CD8-positive, alpha-beta memory T cell (primary cell): ENCODE measurements around the gene GABRR1. TPM values are rescaled to one million over a fixed set of nuclear protein-coding genes. Genes with fewer than 3 reads are reported as not detected.
A peak's percentile ranks its signal among the peaks of the same experiment; 100 is the strongest.
"Not testable (repeated sequence)": the region's sequence is repeated elsewhere in the genome, so short reads cannot be mapped to it uniquely, and the experiment has no call there.

Experiments used
- CTCF ChIA-PET: fragments of 350-600 bp; sonication (Branson Sonifier 250); formaldehyde crosslinking; loops from one replicate; lab custom pipeline; 2021; ENCODE audit warnings: antibody characterized with exemption; lab: Charles Lee
- POLR2A ChIA-PET: fragments of 350-600 bp; sonication (Branson Sonifier 250); formaldehyde crosslinking; loops from one replicate; lab custom pipeline; 2021; ENCODE audit warnings: antibody characterized with exemption; lab: Charles Lee
- DNase-seq, 5 donors: peaks; one replicate each; pipeline versions ENCODE4 v3.0.0 to v3.0.0-alpha.2; 2020 to 2022; ENCODE audit warnings: mixed read lengths in 1 of 5
- H3K27ac ChIP-seq: one replicate; pipeline ENCODE4 v1.7.0; 2013; ENCODE audit warnings: low read depth, mild to moderate bottlenecking, low read length, moderate library complexity
- H3K27me3 ChIP-seq: 2 replicates; pipeline ENCODE4 v1.7.0; 2013; ENCODE audit warnings: low read length, mild to moderate bottlenecking; ENCODE audit not compliant: insufficient read depth, poor library complexity, severe bottlenecking
- H3K36me3 ChIP-seq: 2 replicates; pipeline ENCODE4 v1.7.0; 2013; ENCODE audit warnings: mild to moderate bottlenecking, low read length, moderate library complexity; ENCODE audit not compliant: insufficient read depth
- H3K4me1 ChIP-seq: 2 replicates; pipeline ENCODE4 v1.7.0; 2013; ENCODE audit warnings: mild to moderate bottlenecking, low read length, moderate library complexity; ENCODE audit not compliant: insufficient read depth
- H3K4me3 ChIP-seq: 2 replicates; pipeline ENCODE4 v1.7.0; 2013; ENCODE audit warnings: mild to moderate bottlenecking, low read length
- H3K9me3 ChIP-seq: 2 replicates; pipeline ENCODE4 v1.7.0; 2013; ENCODE audit warnings: mild to moderate bottlenecking, low read length
- H3K27ac Mint-ChIP-seq, 8 donors: one replicate each; pipeline ENCODE4 v1.8.0; 2020 to 2021; ENCODE audit warnings: mixed read lengths in 8 of 8, mild to moderate bottlenecking in 6 of 8, inconsistent platforms in 3 of 8, moderate library complexity in 3 of 8
- H3K27me3 Mint-ChIP-seq, 2 donors: one replicate each; pipeline ENCODE4 v1.8.0; 2020 to 2021; ENCODE audit warnings: mixed read lengths in 2 of 2, mild to moderate bottlenecking in 1 of 2, moderate library complexity in 1 of 2
- H3K36me3 Mint-ChIP-seq, 3 donors: one replicate each; pipeline ENCODE4 v1.8.0; 2020 to 2021; ENCODE audit warnings: mixed read lengths in 3 of 3, inconsistent platforms in 1 of 3, mild to moderate bottlenecking in 1 of 3
- H3K4me1 Mint-ChIP-seq, 3 donors: one replicate each; pipeline ENCODE4 v1.8.0; 2020 to 2021; ENCODE audit warnings: mixed read lengths in 3 of 3, inconsistent platforms in 1 of 3, mild to moderate bottlenecking in 1 of 3
- H3K4me3 Mint-ChIP-seq, 7 donors: one replicate each; pipeline ENCODE4 v1.8.0; 2020 to 2021; ENCODE audit warnings: mixed read lengths in 7 of 7, mild to moderate bottlenecking in 6 of 7, moderate library complexity in 4 of 7, inconsistent platforms in 2 of 7
- H3K9me3 Mint-ChIP-seq, 5 donors: one replicate each; pipeline ENCODE4 v1.8.0; 2020 to 2022; ENCODE audit warnings: mixed read lengths in 5 of 5, mild to moderate bottlenecking in 3 of 5, moderate library complexity in 2 of 5, inconsistent platforms in 1 of 5
- polyA plus RNA-seq: library from polyadenylated mRNA; unstranded; fragments of 300-500 nt; fragmentation: Illumina TruSeq; gene quantifications from one replicate; pipeline ENCODE4 v1.2.3, GENCODE V29; 2021
- total RNA-seq, 2 experiments: library from RNA; stranded (reverse); gene quantifications; one replicate each; pipeline ENCODE4 v1.2.3, GENCODE V29; 2021

The GABRR1 gene
- total and polyA plus RNA-seq, 3 experiments from 2014 or later, result not detected

- H3K36me3 ChIP-seq, result no peaks in the 10 kb centered on the region
- peak overlapping the region in 3 of 7 donors; percentile 4 to 31 (median 11) for H3K4me3 Mint-ChIP-seq
- peaks cover 14% of the 10 kb centered on the region for H3K4me1 ChIP-seq
- peaks cover 0 to 5% (median 0%) of the 10 kb centered on the region in 5 donors for H3K9me3 Mint-ChIP-seq
- H3K27ac Mint-ChIP-seq, result peak overlapping the region in 2 of 8 donors; percentile 6 to 39
- H3K27me3 ChIP-seq, result no peaks in the 10 kb centered on the region
- peak in 4 of 5 donors; percentile 13 to 52 (median 36) for DNase-seq
- POLR2A ChIA-PET, result interaction anchor here (0.6 to 0.7 kb wide), 2 partner anchors 71 to 1732 kb away, joined by 3 to 12 read pairs; no protein-coding TSS in a partner anchor
- peaks cover 0 to 10% (median 0%) of the 10 kb centered on the region in 3 donors for H3K36me3 Mint-ChIP-seq
- CTCF ChIA-PET, result interaction anchor here (0.8 to 1.7 kb wide), 4 partner anchors 9 to 256 kb away, joined by 3 to 6 read pairs (median 4); no protein-coding TSS in a partner anchor
- peaks cover 16 to 20% (median 20%) of the 10 kb centered on the region in 3 donors for H3K4me1 Mint-ChIP-seq
- H3K4me3 ChIP-seq, result no peak overlapping the region
- H3K9me3 ChIP-seq, result no peaks in the 10 kb centered on the region
- H3K27me3 Mint-ChIP-seq, result peaks cover 9 to 31% of the 10 kb centered on the region in 2 donors
- H3K27ac ChIP-seq, result no peak overlapping the region
Measured at GRCh38 chr6:89239338-89239737, 22.2 kb upstream of the GABRR1 start.

- no peak overlapping the region for H3K27ac Mint-ChIP-seq
- peaks cover 17 to 48% of the 10 kb centered on the region in 2 donors for H3K27me3 Mint-ChIP-seq
- Histone ChIP-seq H3K36me3 (no peaks in the 10 kb centered on the region), H3K4me3 (no peak overlapping the region), H3K27ac (no peak overlapping the region), H3K4me1 (peaks cover 14% of the 10 kb centered on the region), H3K27me3 (no peaks in the 10 kb centered on the region), H3K9me3 (no peaks in the 10 kb centered on the region)
- CTCF ChIA-PET, result interaction anchor here (1.3 kb wide), 1 partner anchor 255 kb away, joined by 3 read pairs; no protein-coding TSS in a partner anchor
- H3K9me3 Mint-ChIP-seq, result peaks cover 0 to 5% (median 0%) of the 10 kb centered on the region in 5 donors
- POLR2A ChIA-PET, result interaction anchor here (0.6 kb wide), 1 partner anchor 158 kb away, joined by 3 read pairs; no protein-coding TSS in a partner anchor
- H3K4me3 Mint-ChIP-seq, result no peak overlapping the region
- H3K4me1 Mint-ChIP-seq, result peaks cover 22 to 25% (median 23%) of the 10 kb centered on the region in 3 donors
- no peak for DNase-seq
- H3K36me3 Mint-ChIP-seq, result peaks cover 0 to 10% (median 0%) of the 10 kb centered on the region in 3 donors
Measured at GRCh38 chr6:89237158-89237557, 20.0 kb upstream of the GABRR1 start.

GRCh38 chr6:89233605-89234004 is 16.4 kb upstream of the GABRR1 start:
- H3K27ac ChIP-seq, H3K36me3 ChIP-seq, H3K4me1 ChIP-seq, H3K27me3 ChIP-seq, H3K36me3 Mint-ChIP-seq, H3K9me3 ChIP-seq, POLR2A ChIA-PET, H3K9me3 Mint-ChIP-seq, H3K4me3 ChIP-seq, CTCF ChIA-PET, DNase-seq: not testable (repeated sequence)
- H3K27ac Mint-ChIP-seq, result peak overlapping the region in 1 of 8 donors; percentile 22
- H3K27me3 Mint-ChIP-seq, result peaks cover 18 to 55% of the 10 kb centered on the region in 2 donors
- H3K4me3 Mint-ChIP-seq, result peak overlapping the region; percentile 3 to 86 (median 77)
- H3K4me1 Mint-ChIP-seq, result peaks cover 8 to 14% (median 9%) of the 10 kb centered on the region in 3 donors

- H3K27me3 Mint-ChIP-seq, result peaks cover 5 to 12% of the 10 kb centered on the region in 2 donors
Measured at GRCh38 chr6:89222712-89223039, 5.5 kb upstream of the GABRR1 start.

GRCh38 chr6:89221971-89222711 is 5.0 kb upstream of the GABRR1 start:
- Histone ChIP-seq H3K36me3 (no peaks in the 10 kb centered on the region), H3K27ac (no peak overlapping the region), H3K27me3 (no peaks in the 10 kb centered on the region), H3K4me1 (no peaks in the 10 kb centered on the region), H3K9me3 (no peaks in the 10 kb centered on the region), H3K4me3 (no peak overlapping the region)
- POLR2A ChIA-PET, result no interaction called here
- Mint-ChIP-seq H3K4me1 (no peaks in the 10 kb centered on the region), H3K9me3 (peaks cover 0 to 4% (median 2%) of the 10 kb centered on the region in 5 donors), H3K27ac (peak overlapping the region in 1 of 8 donors; percentile 7), H3K4me3 (no peak overlapping the region), H3K36me3 (no peaks in the 10 kb centered on the region), H3K27me3 (peaks cover 5 to 18% of the 10 kb centered on the region in 2 donors)
- CTCF ChIA-PET, result no interaction called here
- no peak for DNase-seq

More at GRCh38 chr6:89222712-89223039, 5.5 kb upstream of the GABRR1 start:
- Histone ChIP-seq H3K4me1 (no peaks in the 10 kb centered on the region), H3K27me3 (no peaks in the 10 kb centered on the region), H3K27ac (no peak overlapping the region), H3K4me3 (no peak overlapping the region), H3K9me3 (no peaks in the 10 kb centered on the region), H3K36me3 (no peaks in the 10 kb centered on the region)
- POLR2A ChIA-PET, result no interaction called here
- DNase-seq, result no peak
- peak overlapping the region in 1 of 8 donors; percentile 7 for H3K27ac Mint-ChIP-seq
- peaks cover 0 to 4% (median 2%) of the 10 kb centered on the region in 5 donors for H3K9me3 Mint-ChIP-seq
- no peaks in the 10 kb centered on the region for H3K36me3 Mint-ChIP-seq
- CTCF ChIA-PET, result no interaction called here
- no peaks in the 10 kb centered on the region for H3K4me1 Mint-ChIP-seq
- no peak overlapping the region for H3K4me3 Mint-ChIP-seq

- CTCF ChIA-PET, result interaction anchor here (1.7 kb wide), 1 partner anchor 9 kb away, joined by 5 read pairs; no protein-coding TSS in a partner anchor
- no peaks in the 10 kb centered on the region for H3K27me3 ChIP-seq
Measured at GRCh38 chr6:89221129-89221528, 4.0 kb upstream of the GABRR1 start.

GRCh38 chr6:89216411-89216810 is 747 bp downstream of the GABRR1 start:
- no peaks in the 10 kb centered on the region for H3K9me3 Mint-ChIP-seq
- H3K27ac Mint-ChIP-seq, result no peak overlapping the region
- no peaks in the 10 kb centered on the region for H3K4me1 Mint-ChIP-seq
- DNase-seq, result no peak
- no peak overlapping the region for H3K4me3 Mint-ChIP-seq
- no peak overlapping the region for H3K27ac ChIP-seq
- ChIA-PET POLR2A (no interaction called here), CTCF (no interaction called here)
- no peaks in the 10 kb centered on the region for H3K9me3 ChIP-seq
- H3K4me3 ChIP-seq, result no peak overlapping the region
- no peaks in the 10 kb centered on the region for H3K36me3 ChIP-seq
- no peaks in the 10 kb centered on the region for H3K4me1 ChIP-seq
- H3K27me3 ChIP-seq, result no peaks in the 10 kb centered on the region
- H3K36me3 Mint-ChIP-seq, result peaks cover 0 to 2% (median 0%) of the 10 kb centered on the region in 3 donors
- H3K27me3 Mint-ChIP-seq, result peaks cover 11 to 26% of the 10 kb centered on the region in 2 donors

More at GRCh38 chr6:89221129-89221528, 4.0 kb upstream of the GABRR1 start:
- Histone ChIP-seq H3K9me3 (no peaks in the 10 kb centered on the region), H3K4me1 (no peaks in the 10 kb centered on the region), H3K36me3 (no peaks in the 10 kb centered on the region), H3K4me3 (no peak overlapping the region), H3K27ac (no peak overlapping the region)
- H3K27ac Mint-ChIP-seq, result peak overlapping the region in 1 of 8 donors; percentile 27
- no peak overlapping the region for H3K4me3 Mint-ChIP-seq
- H3K4me1 Mint-ChIP-seq, result no peaks in the 10 kb centered on the region
- POLR2A ChIA-PET, result no interaction called here
- no peaks in the 10 kb centered on the region for H3K36me3 Mint-ChIP-seq
- H3K27me3 Mint-ChIP-seq, result peaks cover 7 to 20% of the 10 kb centered on the region in 2 donors
- peaks cover 0 to 4% (median 2%) of the 10 kb centered on the region in 5 donors for H3K9me3 Mint-ChIP-seq
- no peak for DNase-seq

- CTCF ChIA-PET, result no interaction called here
- no peaks in the 10 kb centered on the region for H3K9me3 Mint-ChIP-seq
Measured at GRCh38 chr6:89215391-89215790, 1.8 kb downstream of the GABRR1 start.

More at GRCh38 chr6:89215391-89215790, 1.8 kb downstream of the GABRR1 start:
- Histone ChIP-seq H3K27ac (no peak overlapping the region), H3K27me3 (no peaks in the 10 kb centered on the region), H3K4me1 (no peaks in the 10 kb centered on the region), H3K9me3 (no peaks in the 10 kb centered on the region), H3K36me3 (no peaks in the 10 kb centered on the region), H3K4me3 (no peak overlapping the region)
- POLR2A ChIA-PET, result no interaction called here
- Mint-ChIP-seq H3K4me3 (no peak overlapping the region), H3K36me3 (peaks cover 0 to 3% (median 0%) of the 10 kb centered on the region in 3 donors), H3K4me1 (no peaks in the 10 kb centered on the region), H3K27ac (no peak overlapping the region), H3K27me3 (peaks cover 10 to 33% of the 10 kb centered on the region in 2 donors)
- no peak for DNase-seq
